HG03460 (cell line): ENCODE measurements around the gene RIBC1.
"Not testable (repeated sequence)": the region's sequence is repeated elsewhere in the genome, so short reads cannot be mapped to it uniquely, and the experiment has no call there.

Source experiments
- ATAC-seq: cut with Tn5 transposase; IDR thresholded peaks from one replicate; pipeline ENCODE4 v1.9.1; 2021; ENCODE audit not compliant: unreplicated experiment

Gene RIBC1

GRCh38 chrX:53435997-53436396, 13.3 kb downstream of the RIBC1 start:
- peak; percentile 63 for ATAC-seq

GRCh38 chrX:53437206-53437605, 14.5 kb downstream of the RIBC1 start:
- no peak for ATAC-seq

- ATAC-seq: no peak
Observed at GRCh38 chrX:53438174-53438831, 15.6 kb downstream of the RIBC1 start.

DNA sequence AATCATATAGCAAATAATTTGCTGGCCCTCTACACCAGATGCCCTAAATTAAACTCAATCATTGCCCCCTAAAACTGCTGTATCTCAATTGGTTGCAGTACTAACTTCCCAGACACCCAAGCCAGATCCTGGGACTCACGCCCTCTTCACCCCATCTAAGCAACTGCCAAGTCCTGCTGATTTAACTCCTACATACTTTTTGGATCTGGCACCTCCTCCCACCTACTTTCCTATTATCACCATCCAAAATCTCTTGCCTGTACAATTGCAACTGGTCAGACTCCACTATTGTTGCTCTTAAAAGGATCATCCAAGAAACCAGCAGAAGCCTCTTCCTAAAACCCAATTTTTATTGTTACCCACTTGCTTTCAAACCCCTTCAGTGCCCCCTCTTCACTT, 16.2 kb downstream of the RIBC1 start:
- ATAC-seq: no peak

DNA sequence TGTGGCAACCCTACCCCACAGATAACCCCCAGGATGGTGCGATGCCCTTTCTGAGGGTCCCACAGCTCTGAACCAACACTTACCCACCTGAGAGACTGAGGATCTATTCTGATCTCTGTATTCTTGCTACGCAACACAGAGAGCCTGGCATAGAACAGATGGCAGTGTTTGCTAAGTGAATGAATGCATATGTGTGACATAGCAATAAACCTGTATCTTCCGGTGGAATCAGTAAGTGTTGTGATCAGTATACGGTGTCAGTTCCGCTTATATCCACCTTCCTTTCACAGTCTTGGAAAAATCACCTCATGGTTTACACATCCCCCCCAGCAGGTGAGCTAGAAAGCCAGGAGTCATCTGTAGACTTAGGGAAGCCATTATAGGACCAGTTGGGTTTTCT, 17.4 kb downstream of the RIBC1 start:
- ATAC-seq: no peak

DNA sequence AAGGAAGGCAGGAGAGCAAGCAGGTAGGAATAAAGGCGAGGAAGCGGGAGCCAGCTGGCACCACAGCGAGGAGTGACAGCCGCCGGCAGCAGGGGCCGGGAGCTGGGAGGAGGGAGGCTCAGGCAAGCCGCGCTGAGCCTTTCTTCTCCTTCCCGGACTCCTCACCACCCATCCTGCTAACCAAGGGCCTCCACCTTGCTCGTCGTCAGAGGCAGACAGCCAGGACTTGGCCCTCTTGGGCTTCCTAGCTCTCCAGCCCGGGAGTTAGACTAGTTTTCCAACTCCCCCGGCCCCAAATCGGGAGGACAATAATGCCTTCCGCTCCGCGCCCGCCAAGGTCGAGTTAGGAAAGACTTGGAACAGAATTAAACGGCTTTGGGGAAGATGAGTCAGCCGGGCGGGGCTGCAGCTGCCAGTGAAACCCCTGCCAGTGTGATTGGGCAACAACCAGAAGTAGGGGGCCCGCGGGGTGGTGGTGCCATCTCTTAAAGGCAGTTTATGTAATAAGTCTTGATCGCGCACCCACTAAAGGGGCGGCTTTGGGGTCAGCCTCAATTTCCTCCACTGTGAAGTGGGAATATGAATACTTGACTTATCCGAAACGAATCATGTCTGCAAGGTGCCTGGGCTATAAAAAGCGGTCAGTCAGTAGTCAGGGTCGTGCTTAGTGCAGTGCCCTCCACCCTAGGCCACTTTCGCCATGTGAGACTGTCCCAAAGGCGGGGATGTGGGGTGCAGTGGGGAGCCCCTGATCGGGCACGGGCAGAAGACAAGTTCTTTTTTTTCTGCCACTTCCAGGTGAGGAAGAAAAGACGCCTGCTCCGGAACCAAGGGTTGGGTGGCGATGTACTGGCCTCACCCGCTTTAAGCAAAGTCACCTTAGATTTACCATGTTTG, 18.2 kb downstream of the RIBC1 start:
- ATAC-seq: no peak

DNA sequence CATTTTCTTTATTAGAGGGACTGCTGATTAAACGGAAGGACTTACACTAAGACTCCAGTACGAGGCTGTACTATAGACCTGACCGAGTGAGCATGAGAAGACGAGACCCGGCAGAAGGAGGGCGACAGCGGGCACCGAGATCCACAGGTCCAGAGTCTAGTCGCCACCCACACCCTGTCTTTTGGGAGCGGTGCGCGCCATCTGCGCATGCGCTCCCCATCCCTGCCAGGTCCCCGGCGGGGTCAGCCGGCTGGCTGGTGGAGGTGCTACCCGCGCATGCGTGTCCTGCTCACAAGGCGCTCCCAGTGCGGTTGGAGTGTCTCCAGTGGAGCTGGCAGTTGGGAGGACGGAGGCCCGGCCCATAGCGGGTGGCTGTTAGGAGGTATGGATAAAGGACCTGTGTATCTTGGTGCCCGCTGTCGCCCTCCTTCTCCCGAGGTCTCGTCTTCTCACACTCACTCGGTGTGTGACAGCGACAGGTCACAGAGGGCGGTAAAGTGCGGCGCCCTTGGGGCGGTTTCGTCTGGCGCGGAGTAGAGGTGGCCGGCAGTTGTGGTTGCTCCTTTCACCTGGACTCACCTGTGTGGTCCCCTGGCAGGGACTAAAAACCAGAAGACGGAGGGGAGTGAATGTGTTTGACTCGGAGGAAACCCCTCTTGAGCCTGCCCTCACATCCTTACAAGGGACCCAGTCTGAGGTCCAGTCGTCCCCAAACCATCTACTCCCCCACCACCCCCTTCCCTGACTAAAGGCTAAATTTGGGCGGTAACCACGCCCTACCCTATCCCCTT, 19.1 kb downstream of the RIBC1 start:
- ATAC-seq: peak; percentile 72

GRCh38 chrX:53442322-53442631, 19.6 kb downstream of the RIBC1 start:
- ATAC-seq: no peak

- ATAC-seq: no peak
Observed at GRCh38 chrX:53445977-53446376, 23.3 kb downstream of the RIBC1 start.

- no peak for ATAC-seq
Observed at GRCh38 chrX:53447441-53447840, 24.8 kb downstream of the RIBC1 start.

DNA sequence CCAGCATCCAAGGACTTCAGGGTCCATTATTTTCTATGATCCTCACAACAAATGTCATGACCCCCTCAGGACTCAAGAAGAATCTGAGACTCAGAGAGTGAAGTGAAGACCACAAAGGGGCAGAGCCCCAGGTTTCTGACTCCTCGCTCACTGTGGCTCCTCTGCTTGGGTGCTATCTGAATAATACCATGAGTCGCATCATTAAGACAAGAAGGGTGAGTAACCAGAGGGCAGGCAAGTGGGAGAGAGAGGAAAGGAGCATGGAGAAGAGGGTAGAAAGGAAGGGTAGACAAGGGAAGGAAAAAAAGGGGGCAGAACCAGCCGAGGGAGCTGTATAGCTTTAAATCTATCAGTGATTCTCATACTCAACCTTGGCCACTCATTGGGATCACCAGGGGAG, 27.0 kb downstream of the RIBC1 start:
- ATAC-seq: no peak

DNA sequence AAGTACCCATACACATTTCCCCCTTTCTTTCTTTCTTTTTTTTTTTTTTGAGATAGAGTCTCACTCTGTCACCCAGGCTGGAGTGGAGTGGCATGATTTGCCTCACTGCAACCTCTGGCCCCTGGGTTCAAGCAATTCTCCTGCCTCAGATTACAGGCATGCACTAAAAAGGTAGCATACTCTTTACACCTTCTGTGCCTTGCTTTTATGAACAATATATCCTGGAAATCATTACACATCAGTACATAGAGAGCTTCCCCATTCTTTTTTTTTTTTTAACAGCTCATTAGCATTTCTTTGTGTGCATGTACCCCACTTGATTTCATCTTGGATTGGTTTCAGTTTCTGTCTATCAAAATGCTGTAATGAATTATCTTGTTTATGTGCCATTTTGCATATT, 30.1 kb downstream of the RIBC1 start:
- ATAC-seq: no peak

DNA sequence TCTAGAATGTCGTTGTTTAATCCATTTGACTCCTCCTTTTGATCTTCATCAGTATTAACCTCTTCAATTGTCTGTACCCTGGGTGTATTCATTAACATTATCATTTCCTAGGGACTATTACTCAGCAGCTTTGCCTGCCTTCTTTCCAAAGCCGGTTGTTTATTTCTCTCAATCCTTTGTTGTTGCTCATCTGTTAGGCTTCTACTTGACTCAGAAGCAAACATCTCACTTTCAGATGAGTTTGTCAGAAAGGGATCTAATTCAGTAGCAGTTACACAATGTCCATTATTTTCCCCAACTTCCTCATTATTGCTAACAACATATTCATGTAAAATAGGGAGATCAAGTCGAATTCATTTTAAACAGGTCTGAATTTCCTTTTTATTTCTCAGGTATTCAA, 33.6 kb downstream of the RIBC1 start:
- ATAC-seq: no peak

GRCh38 chrX:53458082-53458481, 35.4 kb downstream of the RIBC1 start:
- ATAC-seq: no peak

- ATAC-seq: not testable (repeated sequence)
Observed at GRCh38 chrX:53468659-53469058, 46.0 kb downstream of the RIBC1 start.

- no peak for ATAC-seq
Observed at GRCh38 chrX:53471346-53471745, 48.7 kb downstream of the RIBC1 start.

DNA sequence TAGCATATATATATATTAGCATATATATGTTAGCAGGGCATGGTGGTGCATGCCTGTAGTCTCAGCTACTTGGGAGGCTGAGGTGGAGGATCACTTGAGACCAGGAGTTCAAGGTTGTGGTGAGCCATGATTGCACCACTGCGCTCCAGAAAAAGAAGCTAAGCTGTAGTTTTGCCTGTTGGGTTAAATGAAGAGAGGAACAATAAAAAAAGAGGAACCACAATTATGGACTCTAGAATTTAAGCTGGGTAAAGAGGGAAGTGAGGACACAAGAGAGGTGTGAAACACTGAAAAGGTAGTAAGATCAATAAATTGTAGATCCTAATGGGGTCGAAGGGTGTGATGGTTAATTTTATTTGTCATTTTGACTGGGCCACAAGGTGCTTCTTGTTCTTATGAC, 52.0 kb downstream of the RIBC1 start:
- no peak for ATAC-seq

DNA sequence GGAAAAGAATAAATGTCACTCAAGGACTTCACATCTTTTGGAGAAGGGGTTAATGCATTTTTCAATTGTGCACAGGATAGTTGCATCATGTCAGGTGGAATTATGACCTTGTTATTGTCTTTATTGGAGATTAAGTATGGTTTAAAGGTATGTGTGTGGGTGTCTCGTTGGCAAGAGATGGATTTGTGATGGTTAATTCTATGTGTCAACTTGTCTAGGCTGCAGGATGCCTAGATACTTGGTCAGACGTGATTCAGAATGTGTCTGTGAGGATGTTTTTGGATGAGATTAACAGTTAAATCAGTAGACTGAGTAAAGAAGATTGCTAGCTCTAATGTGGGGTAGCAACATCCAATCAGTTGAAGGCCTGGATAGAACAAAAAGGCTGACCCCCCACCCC, 53.7 kb downstream of the RIBC1 start:
- ATAC-seq: no peak

GRCh38 chrX:53479301-53479700, 56.6 kb downstream of the RIBC1 start:
- ATAC-seq: no peak
